ENCODE measurements around the gene RUNX1. TPM values are rescaled to one million over a fixed set of nuclear protein-coding genes. Genes with fewer than 3 reads are reported as not detected.

The RUNX1 gene
- total RNA-seq, 1 donor from 2014 or later: 62.1 TPM

GRCh38 chr21:34771512-34772028, 277.5 kb downstream of the RUNX1 start:
- Histone ChIP-seq H3K4me3 (no peak overlapping the region), H3K27me3 (no peaks in the 10 kb centered on the region), H3K4me1 (no peaks in the 10 kb centered on the region), H3K27ac (no peak overlapping the region), H3K9me3 (no peaks in the 10 kb centered on the region), H3K36me3 (no peaks in the 10 kb centered on the region)
- intact Hi-C loops (cut with DNase I): no loop called here
- TF ChIP-seq POLR2AphosphoS5 (IDR thresholded peaks at IDR 0.05; ENCODE audit: insufficient read depth in 1 of 2, low read depth in 1 of 2) (no peak), CTCF (IDR thresholded peaks at IDR 0.05) (no peak), POLR2A (IDR thresholded peaks at IDR 0.05) (no peak)
- DNase-seq (ENCODE audit: extremely low spot score in 2 of 2): peak in 1 of 2 donors; percentile 18

- DNase-seq (ENCODE audit: extremely low spot score in 2 of 2): no peak
Measured at GRCh38 chr21:34770576-34770975, 278.5 kb downstream of the RUNX1 start.

GRCh38 chr21:34768326-34768725, 280.8 kb downstream of the RUNX1 start:
- no peak for TF ChIP-seq CTCF (IDR thresholded peaks at IDR 0.05)
- no peak for TF ChIP-seq POLR2AphosphoS5 (IDR thresholded peaks at IDR 0.05; ENCODE audit: insufficient read depth in 1 of 2, low read depth in 1 of 2)
- TF ChIP-seq POLR2A (IDR thresholded peaks at IDR 0.05): no peak
- DNase-seq (ENCODE audit: extremely low spot score in 2 of 2): no peak
- Histone ChIP-seq H3K36me3 (no peaks in the 10 kb centered on the region), H3K9me3 (no peaks in the 10 kb centered on the region), H3K27me3 (no peaks in the 10 kb centered on the region), H3K4me1 (no peaks in the 10 kb centered on the region), H3K27ac (no peak overlapping the region), H3K4me3 (no peak overlapping the region)
- intact Hi-C loops (cut with DNase I): no loop called here

More at GRCh38 chr21:34770576-34770975, 278.5 kb downstream of the RUNX1 start:
- H3K4me3 ChIP-seq: no peak overlapping the region
- TF ChIP-seq POLR2A (IDR thresholded peaks at IDR 0.05) (no peak), POLR2AphosphoS5 (IDR thresholded peaks at IDR 0.05; ENCODE audit: insufficient read depth in 1 of 2, low read depth in 1 of 2) (no peak), CTCF (IDR thresholded peaks at IDR 0.05) (no peak)
- no peaks in the 10 kb centered on the region for H3K27me3 ChIP-seq
- H3K36me3 ChIP-seq: no peaks in the 10 kb centered on the region
- intact Hi-C loops (cut with DNase I): no loop called here
- H3K9me3 ChIP-seq: no peaks in the 10 kb centered on the region
- no peaks in the 10 kb centered on the region for H3K4me1 ChIP-seq
- no peak overlapping the region for H3K27ac ChIP-seq

- Histone ChIP-seq H3K4me3 (no peak overlapping the region), H3K9me3 (no peaks in the 10 kb centered on the region), H3K4me1 (no peaks in the 10 kb centered on the region), H3K36me3 (no peaks in the 10 kb centered on the region), H3K27me3 (no peaks in the 10 kb centered on the region), H3K27ac (no peak overlapping the region)
- no peak for TF ChIP-seq POLR2AphosphoS5 (IDR thresholded peaks at IDR 0.05; ENCODE audit: insufficient read depth in 1 of 2, low read depth in 1 of 2)
- no peak for TF ChIP-seq CTCF (IDR thresholded peaks at IDR 0.05)
- no peak for TF ChIP-seq POLR2A (IDR thresholded peaks at IDR 0.05)
- DNase-seq (ENCODE audit: extremely low spot score in 2 of 2): peak in 1 of 2 donors; percentile 34
- intact Hi-C loops (cut with DNase I): no loop called here
Measured at GRCh38 chr21:34766862-34767261, 282.2 kb downstream of the RUNX1 start.

GRCh38 chr21:34765619-34766018, 283.5 kb downstream of the RUNX1 start:
- no peak for TF ChIP-seq POLR2AphosphoS5 (IDR thresholded peaks at IDR 0.05; ENCODE audit: insufficient read depth in 1 of 2, low read depth in 1 of 2)
- TF ChIP-seq CTCF (IDR thresholded peaks at IDR 0.05): no peak
- no peak for TF ChIP-seq POLR2A (IDR thresholded peaks at IDR 0.05)
- intact Hi-C loops (cut with DNase I): no loop called here
- H3K27ac ChIP-seq: no peak overlapping the region
- H3K36me3 ChIP-seq: no peaks in the 10 kb centered on the region
- H3K4me1 ChIP-seq: no peaks in the 10 kb centered on the region
- H3K4me3 ChIP-seq: no peak overlapping the region
- DNase-seq (ENCODE audit: extremely low spot score in 2 of 2): no peak
- no peaks in the 10 kb centered on the region for H3K27me3 ChIP-seq
- no peaks in the 10 kb centered on the region for H3K9me3 ChIP-seq

Data from vagina (tissue), 2 donors.